ENCODE measurements around the gene NR5A2. TPM values are rescaled to one million over a fixed set of nuclear protein-coding genes. Genes with fewer than 3 reads are reported as not detected.
A peak's percentile ranks its signal among the peaks of the same experiment; 100 is the strongest.

The NR5A2 gene
- polyA plus RNA-seq, 4 donors: 14.1 to 58.0 (median 18.8) TPM

DNA sequence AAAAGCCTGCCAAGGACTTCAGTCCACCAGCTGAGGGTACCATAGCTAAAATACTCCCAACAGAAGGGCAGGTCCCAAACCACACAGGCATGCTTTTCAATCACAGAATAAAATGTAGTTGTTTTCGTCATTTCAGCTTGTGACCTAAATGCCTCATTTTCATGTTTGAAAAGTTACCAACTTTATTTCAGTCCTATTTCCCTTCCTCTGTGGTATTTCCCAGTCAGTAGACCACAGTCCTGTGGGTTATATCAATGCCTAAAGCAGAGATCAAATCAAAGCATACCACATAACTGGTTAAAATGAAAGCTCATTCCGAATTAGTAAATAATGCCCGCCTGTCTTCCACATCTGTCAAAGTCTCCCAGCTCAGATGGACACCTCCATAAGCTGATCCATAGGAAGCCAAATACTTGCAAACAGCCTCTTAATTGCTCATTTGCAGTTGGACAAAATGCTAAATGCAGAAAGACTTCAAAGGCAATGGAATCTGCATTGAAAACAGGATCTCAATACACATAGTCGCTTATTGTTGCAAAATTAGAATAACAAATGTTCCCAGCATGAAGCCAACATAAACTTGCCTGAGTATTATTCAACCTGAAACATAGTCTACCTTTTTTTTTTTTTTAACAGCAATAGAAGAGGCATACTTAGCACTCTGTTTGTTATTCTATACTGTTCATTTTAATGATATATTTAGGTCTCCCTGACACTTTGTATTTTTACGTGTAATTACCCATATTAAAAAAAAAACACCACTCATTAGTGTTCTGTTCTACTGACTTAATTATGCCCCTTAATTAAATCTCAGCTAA lies 53.9 kb downstream of the NR5A2 start:
- WGBS, 3 donors: 62 to 81% (median 77%) methylated on average over 5 of the region's 5 CpGs
- FAIRE-seq (no peak), DNase-seq (no peak)
- Histone ChIP-seq H3K27me3 (ENCODE audit: control insufficient read depth in 3 of 3, insufficient read depth in 3 of 3, low read length in 3 of 3) (peaks cover 0 to under 1% (median 0%) of the 10 kb centered on the region in 3 donors), H3K4me3 (ENCODE audit: low read depth in 1 of 3, low read length in 3 of 3) (no peak overlapping the region), H3K27ac (ENCODE audit: low read depth in 1 of 3, low read length in 2 of 3) (no peak overlapping the region), H3K36me3 (ENCODE audit: control insufficient read depth in 3 of 3, insufficient read depth in 2 of 3, low read depth in 1 of 3, low read length in 3 of 3) (peaks cover 0 to 6% (median 1%) of the 10 kb centered on the region in 3 donors), H3K4me1 (ENCODE audit: control insufficient read depth in 3 of 3, insufficient read depth in 2 of 3, low read depth in 1 of 3, low read length in 2 of 3) (peaks cover 2 to 6% (median 6%) of the 10 kb centered on the region in 3 donors), H3K9me3 (ENCODE audit: control insufficient read depth in 2 of 2, insufficient read depth in 1 of 2, low read depth in 1 of 2, low read length in 1 of 2) (no peaks in the 10 kb centered on the region)

- 65 to 89% (median 82%) methylated on average over 3 of the region's 3 CpGs for WGBS, 3 donors
- Histone ChIP-seq H3K36me3 (ENCODE audit: control insufficient read depth in 3 of 3, insufficient read depth in 2 of 3, low read depth in 1 of 3, low read length in 3 of 3) (peaks cover 0 to 11% (median 1%) of the 10 kb centered on the region in 3 donors), H3K27me3 (ENCODE audit: control insufficient read depth in 3 of 3, insufficient read depth in 3 of 3, low read length in 3 of 3) (peaks cover 0 to 3% (median 0%) of the 10 kb centered on the region in 3 donors), H3K27ac (ENCODE audit: low read depth in 1 of 3, low read length in 2 of 3) (no peak overlapping the region), H3K4me3 (ENCODE audit: low read depth in 1 of 3, low read length in 3 of 3) (no peak overlapping the region), H3K9me3 (ENCODE audit: control insufficient read depth in 2 of 2, insufficient read depth in 1 of 2, low read depth in 1 of 2, low read length in 1 of 2) (no peaks in the 10 kb centered on the region), H3K4me1 (ENCODE audit: control insufficient read depth in 3 of 3, insufficient read depth in 2 of 3, low read depth in 1 of 3, low read length in 2 of 3) (peaks cover 2 to 6% (median 6%) of the 10 kb centered on the region in 3 donors)
- FAIRE-seq (no peak), DNase-seq (no peak)
These were observed 54.4 kb downstream of the NR5A2 start for GRCh38 chr1:200081969-200082245.

GRCh38 chr1:200082329-200082728 lies 54.8 kb downstream of the NR5A2 start:
- peaks cover 2 to 6% (median 6%) of the 10 kb centered on the region in 3 donors for H3K4me1 ChIP-seq (ENCODE audit: control insufficient read depth in 3 of 3, insufficient read depth in 2 of 3, low read depth in 1 of 3, low read length in 2 of 3)
- H3K27me3 ChIP-seq (ENCODE audit: control insufficient read depth in 3 of 3, insufficient read depth in 3 of 3, low read length in 3 of 3): peaks cover 0 to 3% (median 0%) of the 10 kb centered on the region in 3 donors
- no peak for DNase-seq
- peaks cover 0 to 12% (median 1%) of the 10 kb centered on the region in 3 donors for H3K36me3 ChIP-seq (ENCODE audit: control insufficient read depth in 3 of 3, insufficient read depth in 2 of 3, low read depth in 1 of 3, low read length in 3 of 3)
- no peak overlapping the region for H3K4me3 ChIP-seq (ENCODE audit: low read depth in 1 of 3, low read length in 3 of 3)
- WGBS, 3 donors: 60 to 62% (median 61%) methylated on average over 2 of the region's 2 CpGs
- FAIRE-seq: no peak
- H3K27ac ChIP-seq (ENCODE audit: low read depth in 1 of 3, low read length in 2 of 3): no peak overlapping the region
- no peaks in the 10 kb centered on the region for H3K9me3 ChIP-seq (ENCODE audit: control insufficient read depth in 2 of 2, insufficient read depth in 1 of 2, low read depth in 1 of 2, low read length in 1 of 2)

DNA sequence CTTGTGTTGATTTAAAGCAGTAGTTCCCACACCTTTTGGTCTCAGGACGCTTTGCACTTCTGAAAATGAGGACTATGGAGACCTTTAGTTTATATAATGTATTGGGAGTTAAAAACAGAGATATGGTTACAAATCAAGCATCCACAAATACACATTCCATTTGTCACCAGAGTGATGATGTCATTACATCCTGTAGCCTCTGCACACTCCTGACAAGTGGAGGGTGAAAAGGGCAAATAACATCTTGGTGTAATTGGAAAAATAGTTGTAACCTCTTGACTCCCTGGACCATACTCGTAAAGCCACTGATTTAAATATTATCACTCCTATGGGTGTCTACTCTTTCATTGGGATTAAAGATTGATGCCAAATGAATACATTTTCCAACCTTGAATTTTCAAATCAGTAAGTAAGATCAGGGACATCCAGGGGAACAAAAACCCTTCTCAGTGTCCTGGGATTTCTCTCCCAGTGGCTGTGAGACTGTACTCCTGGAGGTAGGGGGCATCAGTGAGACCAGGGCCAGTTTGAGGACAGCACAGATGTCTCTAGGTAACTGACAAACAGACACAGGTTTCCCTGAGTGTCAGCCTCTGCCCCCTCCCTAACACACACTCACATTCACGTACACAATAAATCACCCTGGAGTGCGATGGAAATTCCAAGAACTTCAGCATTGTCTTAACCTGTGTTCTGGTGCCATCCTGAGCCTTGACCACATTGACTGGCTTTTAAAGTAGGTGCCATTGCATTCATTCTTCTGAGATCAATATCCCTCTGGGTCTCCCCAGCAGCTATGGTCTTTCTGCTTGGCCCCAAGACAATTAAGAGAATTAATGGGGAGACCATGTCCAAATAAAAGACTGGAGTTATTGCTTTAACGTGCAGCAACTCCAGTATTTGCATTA lies 63.0 kb downstream of the NR5A2 start:
- FAIRE-seq (no peak), DNase-seq (no peak)
- Histone ChIP-seq H3K27me3 (ENCODE audit: control insufficient read depth in 3 of 3, insufficient read depth in 3 of 3, low read length in 3 of 3) (peaks cover 0 to 3% (median 0%) of the 10 kb centered on the region in 3 donors), H3K4me1 (ENCODE audit: control insufficient read depth in 3 of 3, insufficient read depth in 2 of 3, low read depth in 1 of 3, low read length in 2 of 3) (no peaks in the 10 kb centered on the region), H3K27ac (ENCODE audit: low read depth in 1 of 3, low read length in 2 of 3) (no peak overlapping the region), H3K36me3 (ENCODE audit: control insufficient read depth in 3 of 3, insufficient read depth in 2 of 3, low read depth in 1 of 3, low read length in 3 of 3) (peaks cover 0 to 25% (median 0%) of the 10 kb centered on the region in 3 donors), H3K9me3 (ENCODE audit: control insufficient read depth in 2 of 2, insufficient read depth in 1 of 2, low read depth in 1 of 2, low read length in 1 of 2) (no peaks in the 10 kb centered on the region), H3K4me3 (ENCODE audit: low read depth in 1 of 3, low read length in 3 of 3) (no peak overlapping the region)
- 66 to 71% (median 67%) methylated on average over 5 of the region's 5 CpGs for WGBS, 3 donors

- FAIRE-seq: no peak
- no peak overlapping the region for H3K4me3 ChIP-seq (ENCODE audit: low read depth in 1 of 3, low read length in 3 of 3)
- WGBS, 3 donors: 74 to 84% (median 83%) methylated on average over 2 of the region's 2 CpGs
These were observed 67.6 kb downstream of the NR5A2 start for GRCh38 chr1:200095057-200095577.

GRCh38 chr1:200096774-200097173 lies 69.3 kb downstream of the NR5A2 start:
- FAIRE-seq (no peak), DNase-seq (no peak)
- H3K4me1 ChIP-seq (ENCODE audit: control insufficient read depth in 3 of 3, insufficient read depth in 2 of 3, low read depth in 1 of 3, low read length in 2 of 3): peaks cover 0 to 7% (median 2%) of the 10 kb centered on the region in 3 donors
- 84 to 94% (median 85%) methylated on average over 3 of the region's 3 CpGs for WGBS, 3 donors
- H3K27ac ChIP-seq (ENCODE audit: low read depth in 1 of 3, low read length in 2 of 3): no peak overlapping the region
- H3K4me3 ChIP-seq (ENCODE audit: low read depth in 1 of 3, low read length in 3 of 3): no peak overlapping the region
- peaks cover 0 to 7% (median 0%) of the 10 kb centered on the region in 3 donors for H3K36me3 ChIP-seq (ENCODE audit: control insufficient read depth in 3 of 3, insufficient read depth in 2 of 3, low read depth in 1 of 3, low read length in 3 of 3)
- no peaks in the 10 kb centered on the region for H3K27me3 ChIP-seq (ENCODE audit: control insufficient read depth in 3 of 3, insufficient read depth in 3 of 3, low read length in 3 of 3)
- H3K9me3 ChIP-seq (ENCODE audit: control insufficient read depth in 2 of 2, insufficient read depth in 1 of 2, low read depth in 1 of 2, low read length in 1 of 2): no peaks in the 10 kb centered on the region

More at GRCh38 chr1:200095057-200095577, 67.6 kb downstream of the NR5A2 start:
- Histone ChIP-seq H3K4me1 (ENCODE audit: control insufficient read depth in 3 of 3, insufficient read depth in 2 of 3, low read depth in 1 of 3, low read length in 2 of 3) (peaks cover 0 to 2% (median 0%) of the 10 kb centered on the region in 3 donors), H3K27me3 (ENCODE audit: control insufficient read depth in 3 of 3, insufficient read depth in 3 of 3, low read length in 3 of 3) (no peaks in the 10 kb centered on the region), H3K27ac (ENCODE audit: low read depth in 1 of 3, low read length in 2 of 3) (no peak overlapping the region), H3K36me3 (ENCODE audit: control insufficient read depth in 3 of 3, insufficient read depth in 2 of 3, low read depth in 1 of 3, low read length in 3 of 3) (peaks cover 0 to 9% (median 0%) of the 10 kb centered on the region in 3 donors), H3K9me3 (ENCODE audit: control insufficient read depth in 2 of 2, insufficient read depth in 1 of 2, low read depth in 1 of 2, low read length in 1 of 2) (no peaks in the 10 kb centered on the region)
- DNase-seq: no peak

DNA sequence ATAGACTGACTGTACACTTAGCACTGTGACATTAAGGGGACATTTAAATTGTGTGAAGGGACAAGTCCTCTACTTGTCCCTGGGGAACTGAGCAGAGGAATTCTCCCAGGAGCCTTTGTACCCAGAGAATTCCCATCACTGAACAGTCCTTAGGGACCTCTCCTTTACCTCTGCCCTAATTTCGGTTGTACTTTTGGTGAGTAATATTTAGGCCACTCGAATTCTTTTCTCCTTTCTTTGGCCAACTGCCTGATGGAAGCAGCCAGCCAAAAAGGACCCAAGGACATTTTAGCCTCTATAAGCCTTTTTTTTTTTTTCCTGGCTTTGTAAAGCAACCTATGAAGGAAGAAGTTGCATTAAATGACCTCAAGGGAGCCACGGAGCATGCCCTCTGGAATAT lies 71.5 kb downstream of the NR5A2 start:
- DNase-seq (no peak), FAIRE-seq (no peak)
- peaks cover 0 to 26% (median 4%) of the 10 kb centered on the region in 3 donors for H3K4me1 ChIP-seq (ENCODE audit: control insufficient read depth in 3 of 3, insufficient read depth in 2 of 3, low read depth in 1 of 3, low read length in 2 of 3)
- no peaks in the 10 kb centered on the region for H3K27me3 ChIP-seq (ENCODE audit: control insufficient read depth in 3 of 3, insufficient read depth in 3 of 3, low read length in 3 of 3)
- peaks cover 0 to 9% (median 0%) of the 10 kb centered on the region in 3 donors for H3K36me3 ChIP-seq (ENCODE audit: control insufficient read depth in 3 of 3, insufficient read depth in 2 of 3, low read depth in 1 of 3, low read length in 3 of 3)
- H3K4me3 ChIP-seq (ENCODE audit: low read depth in 1 of 3, low read length in 3 of 3): no peak overlapping the region
- 28 to 63% (median 40%) methylated on average over 3 of the region's 3 CpGs for WGBS, 3 donors
- no peak overlapping the region for H3K27ac ChIP-seq (ENCODE audit: low read depth in 1 of 3, low read length in 2 of 3)
- H3K9me3 ChIP-seq (ENCODE audit: control insufficient read depth in 2 of 2, insufficient read depth in 1 of 2, low read depth in 1 of 2, low read length in 1 of 2): no peaks in the 10 kb centered on the region

- Histone ChIP-seq H3K27me3 (ENCODE audit: control insufficient read depth in 3 of 3, insufficient read depth in 3 of 3, low read length in 3 of 3) (no peaks in the 10 kb centered on the region), H3K9me3 (ENCODE audit: control insufficient read depth in 2 of 2, insufficient read depth in 1 of 2, low read depth in 1 of 2, low read length in 1 of 2) (peaks cover 0 to 6% of the 10 kb centered on the region in 2 donors), H3K27ac (ENCODE audit: low read depth in 1 of 3, low read length in 2 of 3) (peak overlapping the region in 2 of 3 donors; percentile 48 to 82), H3K4me1 (ENCODE audit: control insufficient read depth in 3 of 3, insufficient read depth in 2 of 3, low read depth in 1 of 3, low read length in 2 of 3) (peaks cover 0 to 47% (median 6%) of the 10 kb centered on the region in 3 donors), H3K4me3 (ENCODE audit: low read depth in 1 of 3, low read length in 3 of 3) (no peak overlapping the region), H3K36me3 (ENCODE audit: control insufficient read depth in 3 of 3, insufficient read depth in 2 of 3, low read depth in 1 of 3, low read length in 3 of 3) (peaks cover 0 to 19% (median 0%) of the 10 kb centered on the region in 3 donors)
- whole genome bisulfite sequencing, 3 donors: 15 to 23% (median 18%) methylated on average over 1 of the region's 1 CpG
- FAIRE-seq (peak; percentile 95), DNase-seq (peak; percentile 81 to 95)
These were observed 76.6 kb downstream of the NR5A2 start for GRCh38 chr1:200103966-200104583.

All from small intestine (tissue), 7 donors.